GM23248 (cell line): ENCODE data around the gene DOCK9. TPM values are rescaled to one million over a fixed set of nuclear protein-coding genes. Genes with fewer than 3 reads are reported as not detected.

Experiments used
- DNase-seq: peaks from one replicate; pipeline ENCODE4 v3.0.0-alpha.2; 2015
- H2AFZ ChIP-seq: fragments of 200-600 bp; sonication (generic); 2 replicates; pipeline ENCODE4 v1.6.1; 2016; ENCODE audit warnings: antibody characterized with exemption
- H3F3A ChIP-seq: fragments of 200-600 bp; sonication (generic); 2 replicates; pipeline ENCODE4 v1.6.1; 2016; ENCODE audit warnings: mild to moderate bottlenecking, antibody characterized with exemption, mixed run types; ENCODE audit not compliant: insufficient read depth
- H3K27ac ChIP-seq: fragments of 200-600 bp; sonication (generic); 2 replicates; pipeline ENCODE4 v1.5.1; 2016; ENCODE audit warnings: mild to moderate bottlenecking
- H3K27me3 ChIP-seq: fragments of 200-600 bp; sonication (generic); replicated peaks from 2 replicates; pipeline ENCODE4 v1.6.1; 2016; ENCODE audit warnings: mild to moderate bottlenecking; ENCODE audit not compliant: insufficient read depth
- H3K36me3 ChIP-seq: fragments of 200-600 bp; sonication (generic); 2 replicates; pipeline ENCODE4 v1.6.1; 2016; ENCODE audit warnings: low read depth, mild to moderate bottlenecking
- H3K4me1 ChIP-seq: fragments of 200-600 bp; sonication (generic); 2 replicates; pipeline ENCODE4 v1.6.1; 2016; ENCODE audit warnings: mild to moderate bottlenecking; ENCODE audit not compliant: insufficient read depth
- H3K4me2 ChIP-seq: fragments of 200-600 bp; sonication (generic); one replicate; pipeline ENCODE4 v1.6.1; 2016; ENCODE audit warnings: mild to moderate bottlenecking; ENCODE audit not compliant: unreplicated experiment
- H3K4me3 ChIP-seq: fragments of 200-600 bp; sonication (generic); 2 replicates; pipeline ENCODE4 v1.5.1; 2016; ENCODE audit warnings: mild to moderate bottlenecking
- H3K79me2 ChIP-seq: fragments of 200-600 bp; sonication (generic); 2 replicates; pipeline ENCODE4 v1.6.1; 2016; ENCODE audit warnings: mild to moderate bottlenecking; ENCODE audit not compliant: insufficient read depth
- H3K9ac ChIP-seq: fragments of 200-600 bp; sonication (generic); 2 replicates; pipeline ENCODE4 v1.6.1; 2016; ENCODE audit warnings: mild to moderate bottlenecking
- H3K9me2 ChIP-seq: fragments of 200-600 bp; sonication (generic); 2 replicates; pipeline ENCODE4 v1.6.1; 2016; ENCODE audit warnings: mixed run types, mild to moderate bottlenecking, moderate library complexity; ENCODE audit not compliant: insufficient read depth
- H3K9me3 ChIP-seq: fragments of 200-600 bp; sonication (generic); one replicate; pipeline ENCODE4 v1.6.1; 2017; ENCODE audit warnings: low read depth
- H4K20me1 ChIP-seq: fragments of 200-600 bp; sonication (generic); 2 replicates; pipeline ENCODE4 v1.6.0; 2016; ENCODE audit not compliant: insufficient read depth
- EZH2 ChIP-seq: fragments of 200-600 bp; sonication (generic); IDR thresholded peaks from 2 replicates; pipeline ENCODE4 v1.6.1; 2018; ENCODE audit warnings: antibody characterized with exemption, mild to moderate bottlenecking; ENCODE audit not compliant: insufficient read depth, poor library complexity, severe bottlenecking
- EZH2phosphoT487 ChIP-seq: fragments of 200-600 bp; sonication (generic); IDR thresholded peaks from 2 replicates; pipeline ENCODE4 v1.6.1; 2018; ENCODE audit warnings: antibody characterized with exemption, moderate library complexity, mild to moderate bottlenecking, low read depth; ENCODE audit not compliant: insufficient read depth
- WGBS, 2 experiments: methylation state at CpG; one replicate each; pipeline ENCODE4 v1.1.6; 2015 to 2017; ENCODE audit warnings: low lambda C conversion rate in 2 of 2, low coverage in 1 of 2; ENCODE audit errors: missing lambda C conversion rate in 2 of 2; 5-methylcytosine and 5-hydroxymethylcytosine counted together
- in situ Hi-C: fragments of 300-500 bp; cut with MboI; formaldehyde crosslinking; loops from 2 replicates; pipeline ENCODE4 v1.15.0; 2020
- polyA plus RNA-seq: library from polyadenylated mRNA; unstranded; fragments of >200 nt; fragmentation: Nextera tagmentation; extraction: Ambion mirVana; gene quantifications from 2 replicates; pipeline ENCODE4 v1.2.1, GENCODE V29; 2016
- total RNA-seq: library from RNA; depleted of rRNA; stranded (reverse); fragments of >200 nt; shearing (Covaris generic); gene quantifications from 2 replicates; pipeline ENCODE4 v1.2.3, GENCODE V29; 2014

DOCK9 gene
- total and polyA plus RNA-seq, 2 experiments from 2014 or later: 3.2 to 21.2 TPM

GRCh38 chr13:98769736-98770135, 208.1 kb downstream of the DOCK9 start:
- Histone ChIP-seq H4K20me1 (no peaks in the 10 kb centered on the region), H3K9ac (no peak overlapping the region), H3K79me2 (no peaks in the 10 kb centered on the region), H3K4me2 (no peak overlapping the region), H3K4me3 (no peak overlapping the region), H3K9me3 (no peaks in the 10 kb centered on the region), H2AFZ (no peak overlapping the region), H3F3A (no peaks in the 10 kb centered on the region), H3K36me3 (no peaks in the 10 kb centered on the region), H3K4me1 (no peaks in the 10 kb centered on the region), H3K9me2 (no peaks in the 10 kb centered on the region), H3K27me3 (peaks cover 43% of the 10 kb centered on the region), H3K27ac (no peak overlapping the region)
- DNase-seq: no peak
- no peak for TF ChIP-seq EZH2
- no peak for TF ChIP-seq EZH2phosphoT487
- WGBS, 2 experiments: 55 to 58% methylated on average over 7 of the region's 7 CpGs
- in situ Hi-C loops: no loop called here

GRCh38 chr13:98768522-98768921, 209.3 kb downstream of the DOCK9 start:
- Histone ChIP-seq H3K79me2 (no peaks in the 10 kb centered on the region), H3K27me3 (peaks cover 43% of the 10 kb centered on the region), H2AFZ (no peak overlapping the region), H3K4me1 (no peaks in the 10 kb centered on the region), H3K36me3 (no peaks in the 10 kb centered on the region), H3F3A (no peaks in the 10 kb centered on the region), H3K9me2 (no peaks in the 10 kb centered on the region), H3K9me3 (no peaks in the 10 kb centered on the region), H3K9ac (no peak overlapping the region), H3K4me2 (no peak overlapping the region), H3K27ac (no peak overlapping the region), H4K20me1 (no peaks in the 10 kb centered on the region), H3K4me3 (no peak overlapping the region)
- no peak for DNase-seq
- 60 to 64% methylated on average over 4 of the region's 4 CpGs for WGBS, 2 experiments
- in situ Hi-C loops: no loop called here
- no peak for TF ChIP-seq EZH2phosphoT487
- TF ChIP-seq EZH2: no peak

- no peak for DNase-seq
- Histone ChIP-seq H3K4me2 (no peak overlapping the region), H3K9me3 (no peaks in the 10 kb centered on the region), H3K27ac (no peak overlapping the region), H3K4me1 (no peaks in the 10 kb centered on the region), H3K79me2 (no peaks in the 10 kb centered on the region), H3F3A (no peaks in the 10 kb centered on the region), H3K4me3 (no peak overlapping the region), H2AFZ (no peak overlapping the region), H3K27me3 (peaks cover 43% of the 10 kb centered on the region), H3K9me2 (no peaks in the 10 kb centered on the region), H4K20me1 (no peaks in the 10 kb centered on the region), H3K36me3 (no peaks in the 10 kb centered on the region), H3K9ac (no peak overlapping the region)
- no peak for TF ChIP-seq EZH2
- no peak for TF ChIP-seq EZH2phosphoT487
- in situ Hi-C loops: no loop called here
- 45 to 59% methylated on average over 11 of the region's 11 CpGs for WGBS, 2 experiments
Measured at GRCh38 chr13:98766697-98767096, 211.2 kb downstream of the DOCK9 start.

- H3K9ac ChIP-seq: no peak overlapping the region
- no peaks in the 10 kb centered on the region for H3K9me2 ChIP-seq
- no peak overlapping the region for H3K27ac ChIP-seq
- H3K4me2 ChIP-seq: no peak overlapping the region
- H3F3A ChIP-seq: no peaks in the 10 kb centered on the region
- in situ Hi-C loops: no loop called here
- H3K36me3 ChIP-seq: no peaks in the 10 kb centered on the region
- H3K27me3 ChIP-seq: peaks cover 43% of the 10 kb centered on the region
- TF ChIP-seq EZH2phosphoT487 (no peak), EZH2 (no peak)
- DNase-seq: no peak
- 65 to 67% methylated on average over 8 of the region's 8 CpGs for WGBS, 2 experiments
- H4K20me1 ChIP-seq: no peaks in the 10 kb centered on the region
- H3K4me3 ChIP-seq: no peak overlapping the region
- H2AFZ ChIP-seq: no peak overlapping the region
- no peaks in the 10 kb centered on the region for H3K9me3 ChIP-seq
- H3K4me1 ChIP-seq: no peaks in the 10 kb centered on the region
- H3K79me2 ChIP-seq: no peaks in the 10 kb centered on the region
Measured at GRCh38 chr13:98765996-98766519, 211.8 kb downstream of the DOCK9 start.
